ENCODE measurements around the gene RC3H2. TPM values are rescaled to one million over a fixed set of nuclear protein-coding genes. Genes with fewer than 3 reads are reported as not detected.
"Not testable (repeated sequence)": the region's sequence is repeated elsewhere in the genome, so short reads cannot be mapped to it uniquely, and the experiment has no call there.

The RC3H2 gene
- polyA plus RNA-seq, 2 of the 4 experiments (the other 2 are of a cell fraction) = 15.1 to 43.6 TPM

DNA sequence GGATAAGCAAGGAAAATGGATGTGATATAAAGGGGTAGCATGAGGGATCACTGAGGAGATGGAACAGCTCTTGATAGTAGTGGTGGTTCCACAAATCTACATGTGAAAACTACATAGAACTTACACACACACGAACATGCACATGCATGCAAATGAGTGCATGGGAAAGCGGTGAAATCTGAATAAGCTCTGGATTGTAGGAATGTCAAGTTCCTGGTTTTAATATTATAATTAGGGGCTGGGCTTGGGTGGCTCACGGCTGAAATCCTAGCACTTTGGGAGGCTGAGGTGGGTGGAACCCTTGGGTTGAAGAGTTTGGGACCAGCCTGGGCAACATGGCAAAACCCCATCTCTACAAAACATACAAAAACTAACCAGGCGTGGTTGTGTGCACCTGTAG is 63.7 kb downstream of the RC3H2 start:
- no peak overlapping the region for H3K4me2 ChIP-seq
- H3K4me3 ChIP-seq = no peak overlapping the region
- no peaks in the 10 kb centered on the region for H3K4me1 ChIP-seq
- 86% methylated on average over 4 of the region's 4 CpGs for WGBS (ENCODE audit: missing lambda C conversion rate)
- no peaks in the 10 kb centered on the region for H3K9me3 ChIP-seq
- ATAC-seq = no peak
- TF ChIP-seq HOXB5 (CRISPR knock-in tag; IDR thresholded peaks at IDR 0.05) (no peak), ZC3H11A (IDR thresholded peaks at IDR 0.05) (no peak), BHLHE40 (IDR thresholded peaks at IDR 0.05; ENCODE audit: low read depth, low read length) (no peak), JUNB (IDR thresholded peaks at IDR 0.05) (no peak), EHF (CRISPR knock-in tag; IDR thresholded peaks at IDR 0.05) (no peak), CBX8 (IDR thresholded peaks at IDR 0.05) (no peak), ZFP36 (IDR thresholded peaks at IDR 0.05; ENCODE audit: borderline replicate concordance, partially characterized antibody) (no peak), CHD4 (IDR thresholded peaks at IDR 0.05; ENCODE audit: borderline replicate concordance) (no peak), JUN (IDR thresholded peaks at IDR 0.05) (no peak), MYC (IDR thresholded peaks at IDR 0.05; ENCODE audit: borderline replicate concordance, low read length) (no peak), KDM1A (IDR thresholded peaks at IDR 0.05; ENCODE audit: low read depth) (no peak)
- TF ChIP-seq, protein P1, sequence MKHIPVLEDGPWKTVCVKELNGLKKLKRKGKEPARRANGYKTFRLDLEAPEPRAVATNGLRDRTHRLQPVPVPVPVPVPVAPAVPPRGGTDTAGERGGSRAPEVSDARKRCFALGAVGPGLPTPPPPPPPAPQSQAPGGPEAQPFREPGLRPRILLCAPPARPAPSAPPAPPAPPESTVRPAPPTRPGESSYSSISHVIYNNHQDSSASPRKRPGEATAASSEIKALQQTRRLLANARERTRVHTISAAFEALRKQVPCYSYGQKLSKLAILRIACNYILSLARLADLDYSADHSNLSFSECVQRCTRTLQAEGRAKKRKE (CRISPR knock-in tag; IDR thresholded peaks at IDR 0.05; ENCODE audit: low read depth) = no peak
- H3K27ac ChIP-seq = no peak overlapping the region
- FAIRE-seq = no peak
- no peak for DNase-seq (ENCODE audit: low read depth in 1 of 2, low spot score in 1 of 2)
- POLR2A ChIA-PET = no interaction called here
- CTCF ChIA-PET = interaction anchor here (0.9 kb wide), 1 partner anchor 378 kb away, joined by 3 read pairs; no protein-coding TSS in a partner anchor

GRCh38 chr9:122838441-122838840 is 66.7 kb downstream of the RC3H2 start:
- ATAC-seq, H3K4me3 ChIP-seq, H3K4me2 ChIP-seq, FAIRE-seq, H3K9me3 ChIP-seq, H3K4me1 ChIP-seq, H3K27ac ChIP-seq, POLR2A ChIA-PET: not testable (repeated sequence)
- WGBS (ENCODE audit: missing lambda C conversion rate) = 37% methylated on average over 3 of the region's 3 CpGs
- peak in 1 of 2 experiments; percentile 33 for DNase-seq (ENCODE audit: low read depth in 1 of 2, low spot score in 1 of 2)
- 0 out of 5 replicates have a peak, but pooled peaks of 1 of the 2 experiments have one; percentile 17 for TF ChIP-seq RAD21 (conservative IDR thresholded peaks at IDR 0.05 in 1 of 2, IDR thresholded peaks at IDR 0.05 in 1 of 2)
- CTCF ChIA-PET = interaction anchor here (1.5 kb wide), 1 partner anchor 715 kb away, joined by 3 read pairs; no protein-coding TSS in a partner anchor

GRCh38 chr9:122837266-122837850 is 67.8 kb downstream of the RC3H2 start:
- H3K4me2 ChIP-seq = no peak overlapping the region
- no peak overlapping the region for H3K27ac ChIP-seq
- no peaks in the 10 kb centered on the region for H3K9me3 ChIP-seq
- POLR2A ChIA-PET = interaction anchor here (1.1 kb wide), 1 partner anchor 9 kb away, joined by 3 read pairs; the partner anchor contains the start of gene PDCL
- no peak for ATAC-seq
- WGBS (ENCODE audit: missing lambda C conversion rate) = 83% methylated on average over 13 of the region's 14 CpGs
- 0 out of 3 replicates have a peak, but pooled peaks cover 5% of the 10 kb centered on the region for H3K4me1 ChIP-seq
- no peak for DNase-seq (ENCODE audit: low read depth in 1 of 2, low spot score in 1 of 2)
- CTCF ChIA-PET = interaction anchor here (1.5 kb wide), 1 partner anchor 714 kb away, joined by 3 read pairs; no protein-coding TSS in a partner anchor
- no peak overlapping the region for H3K4me3 ChIP-seq
- no peak for FAIRE-seq
- TF ChIP-seq MAZ (IDR thresholded peaks at IDR 0.05; ENCODE audit: borderline replicate concordance, low read depth, low read length) (no peak), ZFP36 (IDR thresholded peaks at IDR 0.05; ENCODE audit: borderline replicate concordance, partially characterized antibody) (no peak), ESRRA (IDR thresholded peaks at IDR 0.05; ENCODE audit: borderline replicate concordance, low read length) (no peak), CBX8 (IDR thresholded peaks at IDR 0.05) (no peak), POLR2AphosphoS2 (conservative IDR thresholded peaks at IDR 0.05; ENCODE audit: low read length) (no peak), HOXA7 (CRISPR knock-in tag; IDR thresholded peaks at IDR 0.05) (no peak), PHF8 (IDR thresholded peaks at IDR 0.05; ENCODE audit: borderline replicate concordance, low read depth) (no peak), HOXB13 (CRISPR knock-in tag; IDR thresholded peaks at IDR 0.05; ENCODE audit: low read depth) (no peak), HES2 (IDR thresholded peaks at IDR 0.05) (no peak), TFCP2L1 (CRISPR knock-in tag; IDR thresholded peaks at IDR 0.05) (no peak), ZNF302 (CRISPR knock-in tag; IDR thresholded peaks at IDR 0.05) (no peak), FOSL2 (IDR thresholded peaks at IDR 0.05) (no peak), FOSL2 (CRISPR knock-in tag; IDR thresholded peaks at IDR 0.05) (no peak), POLR2A (IDR thresholded peaks at IDR 0.05; ENCODE audit: low read length) (no peak), HEYL (CRISPR knock-in tag; IDR thresholded peaks at IDR 0.05) (no peak), ZC3H11A (IDR thresholded peaks at IDR 0.05) (no peak), CBX2 (IDR thresholded peaks at IDR 0.05; ENCODE audit: borderline replicate concordance, low read depth) (no peak), MYC (IDR thresholded peaks at IDR 0.05; ENCODE audit: borderline replicate concordance, low read length) (no peak), RFX5 (IDR thresholded peaks at IDR 0.05) (no peak)
- TF ChIP-seq, protein P2, sequence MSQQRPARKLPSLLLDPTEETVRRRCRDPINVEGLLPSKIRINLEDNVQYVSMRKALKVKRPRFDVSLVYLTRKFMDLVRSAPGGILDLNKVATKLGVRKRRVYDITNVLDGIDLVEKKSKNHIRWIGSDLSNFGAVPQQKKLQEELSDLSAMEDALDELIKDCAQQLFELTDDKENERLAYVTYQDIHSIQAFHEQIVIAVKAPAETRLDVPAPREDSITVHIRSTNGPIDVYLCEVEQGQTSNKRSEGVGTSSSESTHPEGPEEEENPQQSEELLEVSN (IDR thresholded peaks at IDR 0.05; ENCODE audit: borderline replicate concordance, low read depth) = no peak
- TF ChIP-seq, protein P1 (CRISPR knock-in tag; IDR thresholded peaks at IDR 0.05; ENCODE audit: low read depth) = no peak
